ENCODE measurements around the gene ATG16L1. TPM values are rescaled to one million over a fixed set of nuclear protein-coding genes. Genes with fewer than 3 reads are reported as not detected.

The ATG16L1 gene
- total and polyA plus RNA-seq, 2 experiments from 2014 or later: 15.3 to 37.9 TPM

GRCh38 chr2:233281553-233281952 is 30.1 kb downstream of the ATG16L1 start:
- Histone ChIP-seq H4K20me1 (replicated peaks; ENCODE audit: insufficient read depth) (peaks cover 11% of the 10 kb centered on the region), H3K36me3 (ENCODE audit: insufficient read depth) (peaks cover 70% of the 10 kb centered on the region), H3K4me2 (no peak overlapping the region), H3K27me3 (ENCODE audit: insufficient read depth) (no peaks in the 10 kb centered on the region), H3K79me2 (replicated peaks; ENCODE audit: insufficient read depth) (no peaks in the 10 kb centered on the region), H2AFZ (no peak overlapping the region), H3K9me2 (ENCODE audit: insufficient read depth) (no peaks in the 10 kb centered on the region), H3K27ac (ENCODE audit: low read depth) (no peak overlapping the region), H3F3A (replicated peaks; ENCODE audit: low read depth) (no peaks in the 10 kb centered on the region), H3K4me1 (ENCODE audit: insufficient read depth) (no peaks in the 10 kb centered on the region), H3K4me3 (no peak overlapping the region)
- Mint-ChIP-seq H3K4me3 (no peak overlapping the region), H3K27ac (no peak overlapping the region), H3K27me3 (ENCODE audit: insufficient read depth, low read depth, poor library complexity) (peaks cover 2% of the 10 kb centered on the region), H3K4me1 (no peaks in the 10 kb centered on the region), H3K9me3 (no peaks in the 10 kb centered on the region), H3K36me3 (ENCODE audit: low read depth) (peaks cover 74% of the 10 kb centered on the region)
- ATAC-seq (no peak), DNase-seq (ENCODE audit: low spot score) (no peak)
- no peak for TF ChIP-seq CTCF (conservative IDR thresholded peaks at IDR 0.05; ENCODE audit: low read depth in 2 of 2)
- no peak for TF ChIP-seq STAT1 (IDR thresholded peaks at IDR 0.05; ENCODE audit: unreplicated experiment)
- TF ChIP-seq ETS1 (IDR thresholded peaks at IDR 0.05): no peak
- no peak for TF ChIP-seq ZNF462 (CRISPR knock-in tag; IDR thresholded peaks at IDR 0.05)
- no peak for TF ChIP-seq ZNF114 (CRISPR knock-in tag; IDR thresholded peaks at IDR 0.05)
- no peak for TF ChIP-seq JUNB (IDR thresholded peaks at IDR 0.05; ENCODE audit: unreplicated experiment)
- TF ChIP-seq REST (IDR thresholded peaks at IDR 0.05; ENCODE audit: unreplicated experiment): no peak
- TF ChIP-seq CREB1 (CRISPR knock-in tag; IDR thresholded peaks at IDR 0.05; ENCODE audit: low read depth): no peak
- no peak for TF ChIP-seq EZH2 (IDR thresholded peaks at IDR 0.05; ENCODE audit: low read depth, unreplicated experiment)
- TF ChIP-seq ZNF331 (CRISPR knock-in tag; IDR thresholded peaks at IDR 0.05; ENCODE audit: low read depth): no peak
- TF ChIP-seq EZH2phosphoT487 (IDR thresholded peaks at IDR 0.05; ENCODE audit: unreplicated experiment): no peak
- TF ChIP-seq POLR2AphosphoS5 (IDR thresholded peaks at IDR 0.05; ENCODE audit: low read depth): no peak
